IMR-90 (cell line): ENCODE results near the gene PTPN7. TPM values are rescaled to one million over a fixed set of nuclear protein-coding genes. Genes with fewer than 3 reads are reported as not detected.
A peak's percentile ranks its signal among the peaks of the same experiment; 100 is the strongest.

Source experiments
- ATAC-seq: fragments of 200-7000 bp; cut with Tn5 transposase; 2 replicates; pipeline ENCODE4 v1.9.1; 2020; ENCODE audit warnings: low read depth, mild to moderate bottlenecking, moderate library complexity
- BruUV-seq: library from RNA; stranded (reverse); fragments of 400-500 nt; replicated peaks from 2 replicates; lab custom pipeline; 2021; lab: Mats Ljungman, UMichigan
- CTCF ChIA-PET: fragments of 300-600 bp; formaldehyde crosslinking; extraction: SDS; loops from one replicate; lab custom pipeline; 2021; ENCODE audit warnings: antibody characterized with exemption; lab: Yijun Ruan, JAX
- POLR2A ChIA-PET: fragments of 300-600 bp; sonication (Branson Sonifier 250); formaldehyde crosslinking; loops from one replicate; lab custom pipeline; 2022; ENCODE audit warnings: antibody characterized with exemption; ENCODE audit not compliant: unreplicated experiment; lab: Charles Lee
- DNase-seq: peaks from one replicate; pipeline ENCODE4 v3.0.0; 2013
- H2AFZ ChIP-seq: replicated peaks from 2 replicates; pipeline ENCODE3; 2013; ENCODE audit warnings: low read length, mild to moderate bottlenecking; ENCODE audit not compliant: poor library complexity
- H2AK5ac ChIP-seq: 2 replicates; pipeline ENCODE4 v1.6.1; 2013; ENCODE audit warnings: low read depth, low read length, inconsistent platforms
- H2AK9ac ChIP-seq: replicated peaks from 2 replicates; pipeline ENCODE3; 2013; ENCODE audit warnings: mild to moderate bottlenecking, low read depth, low read length, moderate library complexity; ENCODE audit not compliant: poor library complexity
- H2BK120ac ChIP-seq: 2 replicates; pipeline ENCODE4 v1.6.1; 2013; ENCODE audit warnings: low read depth, low read length, inconsistent platforms
- H2BK15ac ChIP-seq: 3 replicates; pipeline ENCODE4 v1.6.1; 2013; ENCODE audit warnings: low read depth, low read length, inconsistent platforms
- H2BK20ac ChIP-seq: 2 replicates; pipeline ENCODE4 v1.6.1; 2013; ENCODE audit warnings: low read depth, mild to moderate bottlenecking, inconsistent platforms, low read length, moderate library complexity
- H2BK5ac ChIP-seq: 2 replicates; pipeline ENCODE4 v1.6.1; 2013; ENCODE audit warnings: mild to moderate bottlenecking, low read depth, low read length, inconsistent platforms; ENCODE audit not compliant: poor library complexity, severe bottlenecking
- H3K14ac ChIP-seq: replicated peaks from 2 replicates; pipeline ENCODE4 v1.6.1; 2013; ENCODE audit warnings: low read depth, low read length, inconsistent platforms
- H3K18ac ChIP-seq: 2 replicates; pipeline ENCODE4 v1.6.1; 2013; ENCODE audit warnings: low read depth, low read length, control low read depth
- H3K23ac ChIP-seq: 2 replicates; pipeline ENCODE4 v1.6.1; 2013; ENCODE audit warnings: low read depth, low read length, inconsistent platforms
- H3K27ac ChIP-seq: 2 replicates; pipeline ENCODE4 v1.5.1; 2013; ENCODE audit warnings: mild to moderate bottlenecking, control low read depth, low read length; ENCODE audit not compliant: insufficient read depth
- H3K27me3 ChIP-seq: 2 replicates; pipeline ENCODE4 v1.6.1; 2013; ENCODE audit warnings: low read length; ENCODE audit not compliant: control insufficient read depth, insufficient read depth
- H3K36me3 ChIP-seq: 2 replicates; pipeline ENCODE4 v1.6.1; 2013; ENCODE audit warnings: low read length, mixed read lengths; ENCODE audit not compliant: control insufficient read depth, insufficient read depth
- H3K4ac ChIP-seq: 2 replicates; pipeline ENCODE4 v1.6.1; 2013; ENCODE audit warnings: low read depth, low read length, inconsistent platforms
- H3K4me1 ChIP-seq: 2 replicates; pipeline ENCODE4 v1.6.1; 2013; ENCODE audit warnings: low read length, mixed read lengths; ENCODE audit not compliant: control insufficient read depth, insufficient read depth
- H3K4me2 ChIP-seq: 2 replicates; pipeline ENCODE4 v1.6.1; 2013; ENCODE audit warnings: low read depth, mild to moderate bottlenecking, control low read depth, low read length, moderate library complexity
- H3K4me3 ChIP-seq: 2 replicates; pipeline ENCODE4 v1.5.1; 2013; ENCODE audit warnings: low read depth, mild to moderate bottlenecking, control low read depth, low read length, moderate library complexity; ENCODE audit not compliant: insufficient read depth
- H3K56ac ChIP-seq: 2 replicates; pipeline ENCODE4 v1.6.1; 2013; ENCODE audit warnings: low read length, inconsistent platforms; ENCODE audit not compliant: insufficient read depth; ENCODE audit errors: extremely low read depth
- H3K79me1 ChIP-seq, 2 experiments: 2 replicates each; pipeline ENCODE4 v1.6.1; 2013; ENCODE audit warnings: low read length in 2 of 2, inconsistent platforms in 1 of 2, low read depth in 1 of 2
- H3K9ac ChIP-seq: 2 replicates; pipeline ENCODE4 v1.6.1; 2013; ENCODE audit warnings: low read depth, low read length, control low read depth
- H3K9me1 ChIP-seq: 2 replicates; pipeline ENCODE4 v1.6.1; 2013; ENCODE audit warnings: low read length, inconsistent platforms; ENCODE audit not compliant: insufficient read depth
- H3K9me3 ChIP-seq: 2 replicates; pipeline ENCODE4 v1.6.1; 2013; ENCODE audit warnings: low read length; ENCODE audit not compliant: control insufficient read depth, insufficient read depth
- H4K20me1 ChIP-seq: 2 replicates; pipeline ENCODE4 v1.6.1; 2013; ENCODE audit warnings: low read length, inconsistent platforms; ENCODE audit not compliant: insufficient read depth
- H4K5ac ChIP-seq: 2 replicates; pipeline ENCODE4 v1.6.1; 2013; ENCODE audit warnings: mild to moderate bottlenecking, low read depth, low read length, control low read depth
- H4K8ac ChIP-seq, 2 experiments: 2 replicates each; pipeline ENCODE4 v1.6.1; 2013; ENCODE audit warnings: low read depth in 2 of 2, low read length in 2 of 2, control low read depth in 1 of 2, inconsistent platforms in 1 of 2
- H4K91ac ChIP-seq: 2 replicates; pipeline ENCODE4 v1.6.1; 2013; ENCODE audit warnings: low read depth, low read length, inconsistent platforms; ENCODE audit not compliant: insufficient read depth
- CEBPB ChIP-seq: IDR thresholded peaks from 2 replicates; pipeline ENCODE4 v1.6.1; 2012; ENCODE audit warnings: low read depth, low read length, improper control_type of control experiment
- CHD1 ChIP-seq: IDR thresholded peaks from 2 replicates; pipeline ENCODE4 v1.6.1; 2012; ENCODE audit warnings: low read depth, low read length, improper control_type of control experiment
- FOS ChIP-seq: fragments of 150-350 bp; IDR thresholded peaks from 2 replicates; pipeline ENCODE4 v1.6.1; 2016; ENCODE audit warnings: low read depth, low read length
- MAFK ChIP-seq: IDR thresholded peaks from 2 replicates; pipeline ENCODE4 v1.6.1; 2012; ENCODE audit warnings: low read depth, low read length, improper control_type of control experiment
- MAZ ChIP-seq: IDR thresholded peaks from 2 replicates; pipeline ENCODE4 v1.6.1; 2012; ENCODE audit warnings: low read depth, mild to moderate bottlenecking, low read length, improper control_type of control experiment, moderate library complexity, borderline replicate concordance
- MXI1 ChIP-seq: IDR thresholded peaks from 2 replicates; pipeline ENCODE4 v1.6.1; 2012; ENCODE audit warnings: low read depth, mild to moderate bottlenecking, low read length, moderate library complexity, borderline replicate concordance
- WGBS, 2 experiments: methylation state at CpG; one replicate each; pipeline versions ENCODE4 v1.1.5 to v1.1.7; 2013; ENCODE audit warnings: missing lambda C conversion rate in 2 of 2; ENCODE audit not compliant: insufficient read length in 1 of 2; ENCODE audit errors: extremely low coverage in 2 of 2; 5-methylcytosine and 5-hydroxymethylcytosine counted together
- dilution Hi-C: fragments of 300-500 bp; cut with HindIII; formaldehyde crosslinking; loops from one replicate; pipeline ENCODE4 v1.14.3; 2018; ENCODE audit warnings: low sequenced_read_pairs; ENCODE audit not compliant: unreplicated experiment
- in situ Hi-C: fragments of 300-500 bp; cut with MboI; formaldehyde crosslinking; loops from 3 replicates; pipeline ENCODE4 v1.14.3; 2019; ENCODE audit warnings: low sequenced_read_pairs, inconsistent platforms, mixed read lengths
- intact Hi-C: fragments of 100-400 bp; cut with micrococcal nuclease; formaldehyde crosslinking; loops from 2 replicates; pipeline ENCODE4 v1.10.0; 2022
- polyA plus RNA-seq, 3 experiments: library from polyadenylated mRNA; depleted of rRNA; stranded (reverse); fragments of >200 nt; gene quantifications; 2 replicates each; pipeline ENCODE4 v1.2.3, GENCODE V29; 2012; ENCODE audit warnings: low replicate concordance in 1 of 3
- total RNA-seq: library from RNA; depleted of rRNA; stranded (reverse); fragments of >200 nt; gene quantifications from 2 replicates; pipeline ENCODE4 v1.2.3, GENCODE V29; 2012
- TF ChIP-seq, protein P1 (sequence below): conservative IDR thresholded peaks from 2 replicates; pipeline ENCODE4 v1.5.1; 2012; ENCODE audit warnings: mild to moderate bottlenecking, low read depth, low read length, improper control_type of control experiment

The PTPN7 gene
- total and polyA plus RNA-seq, 2 of the 4 experiments (the other 2 are of a cell fraction): 0.05 TPM; not detected in 1

DNA sequence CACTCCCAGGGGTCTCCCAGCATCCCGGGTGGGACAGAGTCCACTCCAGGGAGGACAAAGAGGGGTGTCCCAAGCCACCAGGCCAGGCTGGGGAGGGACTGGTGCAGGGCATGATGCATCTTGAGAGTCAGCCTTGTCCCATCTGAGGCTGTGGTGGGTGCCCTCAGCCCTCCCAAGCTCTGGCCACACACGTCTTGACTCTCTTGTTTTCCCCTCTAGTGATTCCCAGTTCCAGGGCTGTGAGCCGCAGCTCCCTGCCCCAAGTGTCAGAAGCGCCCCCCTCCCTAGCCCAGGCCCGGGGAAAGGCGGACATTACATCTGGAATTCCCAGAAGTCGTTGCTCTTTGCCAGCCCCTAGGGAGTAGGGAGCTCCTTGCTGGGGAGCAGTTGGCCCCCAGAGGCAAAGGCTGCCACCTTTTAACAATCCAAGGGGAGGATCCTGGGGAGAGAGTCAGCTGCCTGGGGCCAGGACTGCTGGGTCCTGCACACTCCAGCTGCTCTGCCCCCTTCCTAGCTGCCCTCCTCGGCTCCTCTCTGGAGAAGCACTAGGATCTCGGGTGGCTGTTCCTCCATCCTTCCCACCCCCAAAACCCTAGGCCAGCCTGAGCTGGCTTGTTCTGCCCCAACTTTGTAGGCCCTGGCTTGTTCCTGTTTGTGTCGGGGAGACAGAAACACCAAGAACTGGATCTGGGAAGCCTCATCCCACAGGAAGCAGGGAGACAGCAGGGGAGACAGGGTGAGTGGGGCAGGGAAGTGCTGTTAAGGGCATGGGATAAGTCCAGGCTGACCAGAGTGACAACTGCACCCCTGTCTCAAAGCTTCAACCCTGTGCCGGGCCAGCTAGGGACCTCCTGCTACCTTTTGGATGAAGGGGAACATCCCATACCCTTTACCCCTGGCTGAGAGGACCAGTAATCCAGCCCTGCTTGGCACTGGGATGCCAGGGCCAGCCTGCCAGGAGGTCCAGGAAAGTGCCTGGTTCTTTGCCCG lies 3.2 kb upstream of the PTPN7 start:
- DNase-seq (no peak), ATAC-seq (no peak)
- Histone ChIP-seq H3K9me3 (no peaks in the 10 kb centered on the region), H4K91ac (no peak overlapping the region), H2BK120ac (no peak overlapping the region), H3K36me3 (no peaks in the 10 kb centered on the region), H3K18ac (no peak overlapping the region), H2AK9ac (peak overlapping the region; percentile 42), H3K23ac (no peak overlapping the region), H4K20me1 (no peaks in the 10 kb centered on the region), H3K9ac (no peak overlapping the region), H2AFZ (no peak overlapping the region), H4K5ac (no peak overlapping the region), H3K4ac (no peak overlapping the region), H3K4me1 (no peaks in the 10 kb centered on the region), H2BK5ac (no peak overlapping the region), H3K27ac (no peak overlapping the region), H2BK15ac (no peak overlapping the region), H2BK20ac (no peak overlapping the region), H3K56ac (no peak overlapping the region), H2AK5ac (no peak overlapping the region), H3K4me2 (no peak overlapping the region), H3K9me1 (no peaks in the 10 kb centered on the region), H3K27me3 (peaks cover 41% of the 10 kb centered on the region), H4K8ac (no peak overlapping the region), H3K4me3 (no peak overlapping the region), H3K14ac (no peak overlapping the region), H3K79me1 (no peaks in the 10 kb centered on the region)
- in situ Hi-C loops (no loop called here), intact Hi-C loops (loop anchor here (10.0 kb wide), 1 partner anchor 889 kb away; no protein-coding TSS in a partner anchor), dilution Hi-C loops (no loop called here)
- WGBS, 2 experiments: no CpG with 5 or more reads among the region's 12 CpGs
- CTCF ChIA-PET: interaction anchor here (0.6 to 1.0 kb wide), 2 partner anchors 9 to 466 kb away, joined by 3 to 5 read pairs; no protein-coding TSS in a partner anchor
- POLR2A ChIA-PET: no interaction called here
- BruUV-seq: no TSS peak
- TF ChIP-seq MXI1: no peak
- no peak for TF ChIP-seq CHD1
- TF ChIP-seq FOS: no peak
- TF ChIP-seq CEBPB: no peak
- no peak for TF ChIP-seq MAFK
- TF ChIP-seq, protein P1, sequence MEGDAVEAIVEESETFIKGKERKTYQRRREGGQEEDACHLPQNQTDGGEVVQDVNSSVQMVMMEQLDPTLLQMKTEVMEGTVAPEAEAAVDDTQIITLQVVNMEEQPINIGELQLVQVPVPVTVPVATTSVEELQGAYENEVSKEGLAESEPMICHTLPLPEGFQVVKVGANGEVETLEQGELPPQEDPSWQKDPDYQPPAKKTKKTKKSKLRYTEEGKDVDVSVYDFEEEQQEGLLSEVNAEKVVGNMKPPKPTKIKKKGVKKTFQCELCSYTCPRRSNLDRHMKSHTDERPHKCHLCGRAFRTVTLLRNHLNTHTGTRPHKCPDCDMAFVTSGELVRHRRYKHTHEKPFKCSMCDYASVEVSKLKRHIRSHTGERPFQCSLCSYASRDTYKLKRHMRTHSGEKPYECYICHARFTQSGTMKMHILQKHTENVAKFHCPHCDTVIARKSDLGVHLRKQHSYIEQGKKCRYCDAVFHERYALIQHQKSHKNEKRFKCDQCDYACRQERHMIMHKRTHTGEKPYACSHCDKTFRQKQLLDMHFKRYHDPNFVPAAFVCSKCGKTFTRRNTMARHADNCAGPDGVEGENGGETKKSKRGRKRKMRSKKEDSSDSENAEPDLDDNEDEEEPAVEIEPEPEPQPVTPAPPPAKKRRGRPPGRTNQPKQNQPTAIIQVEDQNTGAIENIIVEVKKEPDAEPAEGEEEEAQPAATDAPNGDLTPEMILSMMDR: no peak
- TF ChIP-seq MAZ: no peak
